ENCODE results near the gene MAPK1. TPM values are rescaled to one million over a fixed set of nuclear protein-coding genes. Genes with fewer than 3 reads are reported as not detected.
"Not testable (repeated sequence)": the region's sequence is repeated elsewhere in the genome, so short reads cannot be mapped to it uniquely, and the experiment has no call there.

Gene MAPK1
- total RNA-seq, 1 experiment from 2014 or later = 122 TPM

DNA sequence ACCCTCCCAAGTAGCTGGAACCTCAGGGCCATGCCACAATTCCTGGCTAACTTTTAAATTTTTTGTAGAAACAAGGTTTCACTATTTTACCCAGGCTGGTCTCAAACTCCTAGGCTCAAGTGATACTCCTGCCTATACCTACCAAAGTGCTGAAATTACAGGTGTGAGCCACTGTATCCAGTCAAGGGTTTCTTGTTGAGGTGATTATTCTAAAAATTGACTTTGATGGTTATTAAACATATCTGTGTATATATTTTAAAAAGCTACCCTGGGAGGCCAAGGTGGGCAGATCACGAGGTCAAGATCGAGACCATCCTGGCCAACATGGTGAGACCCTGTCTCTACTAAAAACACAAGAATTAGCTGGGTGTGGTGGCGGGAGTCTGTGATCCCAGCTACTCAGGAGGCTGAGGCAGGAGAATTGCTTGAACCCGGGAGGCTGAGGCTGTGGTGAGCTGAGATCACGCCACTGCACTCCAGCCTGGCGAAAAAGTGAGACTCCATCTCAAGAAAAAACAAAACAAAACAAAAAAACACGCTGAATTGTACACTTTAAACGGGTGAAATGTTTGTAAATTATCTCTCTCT is 27.1 kb downstream of the MAPK1 start:
- intact Hi-C loops (cut with micrococcal nuclease; ENCODE audit: unreplicated experiment) (no loop called here), in situ Hi-C loops (cut with HindIII; ENCODE audit: low pct_unique_long_range_greater_than_20kb, low sequenced_read_pairs) (no loop called here)
- Histone ChIP-seq H3K36me3 (ENCODE audit: control insufficient read depth, insufficient read depth, low read length) (no peaks in the 10 kb centered on the region), H3K27me3 (ENCODE audit: control insufficient read depth, insufficient read depth, low read length) (no peaks in the 10 kb centered on the region), H3K4me3 (ENCODE audit: low read depth in 2 of 2, low read length in 2 of 2) (no peak overlapping the region), H3K4me1 (ENCODE audit: control insufficient read depth, insufficient read depth, low read length) (no peaks in the 10 kb centered on the region; the same call in 1 of the 2 replicates), H3K9me3 (ENCODE audit: control insufficient read depth, insufficient read depth, low read depth, low read length) (no peaks in the 10 kb centered on the region), H3K27ac (ENCODE audit: low read length) (no peak overlapping the region)
- no TSS peak for BruUV-seq (replicated peaks)
- POLR2A ChIA-PET = interaction anchor here (0.7 kb wide), 1 partner anchor 201 kb away, joined by 5 read pairs; no protein-coding TSS in a partner anchor
- CTCF ChIA-PET = interaction anchor here (0.6 kb wide), 1 partner anchor 129 kb away, joined by 4 read pairs; no protein-coding TSS in a partner anchor
- no peak for ATAC-seq
- TF ChIP-seq SIN3A (IDR thresholded peaks at IDR 0.05; ENCODE audit: borderline replicate concordance, insufficient read depth, low read depth, low read length) = no peak
- TF ChIP-seq, protein P1, sequence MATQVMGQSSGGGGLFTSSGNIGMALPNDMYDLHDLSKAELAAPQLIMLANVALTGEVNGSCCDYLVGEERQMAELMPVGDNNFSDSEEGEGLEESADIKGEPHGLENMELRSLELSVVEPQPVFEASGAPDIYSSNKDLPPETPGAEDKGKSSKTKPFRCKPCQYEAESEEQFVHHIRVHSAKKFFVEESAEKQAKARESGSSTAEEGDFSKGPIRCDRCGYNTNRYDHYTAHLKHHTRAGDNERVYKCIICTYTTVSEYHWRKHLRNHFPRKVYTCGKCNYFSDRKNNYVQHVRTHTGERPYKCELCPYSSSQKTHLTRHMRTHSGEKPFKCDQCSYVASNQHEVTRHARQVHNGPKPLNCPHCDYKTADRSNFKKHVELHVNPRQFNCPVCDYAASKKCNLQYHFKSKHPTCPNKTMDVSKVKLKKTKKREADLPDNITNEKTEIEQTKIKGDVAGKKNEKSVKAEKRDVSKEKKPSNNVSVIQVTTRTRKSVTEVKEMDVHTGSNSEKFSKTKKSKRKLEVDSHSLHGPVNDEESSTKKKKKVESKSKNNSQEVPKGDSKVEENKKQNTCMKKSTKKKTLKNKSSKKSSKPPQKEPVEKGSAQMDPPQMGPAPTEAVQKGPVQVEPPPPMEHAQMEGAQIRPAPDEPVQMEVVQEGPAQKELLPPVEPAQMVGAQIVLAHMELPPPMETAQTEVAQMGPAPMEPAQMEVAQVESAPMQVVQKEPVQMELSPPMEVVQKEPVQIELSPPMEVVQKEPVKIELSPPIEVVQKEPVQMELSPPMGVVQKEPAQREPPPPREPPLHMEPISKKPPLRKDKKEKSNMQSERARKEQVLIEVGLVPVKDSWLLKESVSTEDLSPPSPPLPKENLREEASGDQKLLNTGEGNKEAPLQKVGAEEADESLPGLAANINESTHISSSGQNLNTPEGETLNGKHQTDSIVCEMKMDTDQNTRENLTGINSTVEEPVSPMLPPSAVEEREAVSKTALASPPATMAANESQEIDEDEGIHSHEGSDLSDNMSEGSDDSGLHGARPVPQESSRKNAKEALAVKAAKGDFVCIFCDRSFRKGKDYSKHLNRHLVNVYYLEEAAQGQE (IDR thresholded peaks at IDR 0.05; ENCODE audit: insufficient read depth in 1 of 2, low read depth in 2 of 2, low read length in 1 of 2) = no peak
- TF ChIP-seq POLR2AphosphoS5 (IDR thresholded peaks at IDR 0.05; ENCODE audit: low read depth, low read length) = no peak
- TF ChIP-seq, protein P2, sequence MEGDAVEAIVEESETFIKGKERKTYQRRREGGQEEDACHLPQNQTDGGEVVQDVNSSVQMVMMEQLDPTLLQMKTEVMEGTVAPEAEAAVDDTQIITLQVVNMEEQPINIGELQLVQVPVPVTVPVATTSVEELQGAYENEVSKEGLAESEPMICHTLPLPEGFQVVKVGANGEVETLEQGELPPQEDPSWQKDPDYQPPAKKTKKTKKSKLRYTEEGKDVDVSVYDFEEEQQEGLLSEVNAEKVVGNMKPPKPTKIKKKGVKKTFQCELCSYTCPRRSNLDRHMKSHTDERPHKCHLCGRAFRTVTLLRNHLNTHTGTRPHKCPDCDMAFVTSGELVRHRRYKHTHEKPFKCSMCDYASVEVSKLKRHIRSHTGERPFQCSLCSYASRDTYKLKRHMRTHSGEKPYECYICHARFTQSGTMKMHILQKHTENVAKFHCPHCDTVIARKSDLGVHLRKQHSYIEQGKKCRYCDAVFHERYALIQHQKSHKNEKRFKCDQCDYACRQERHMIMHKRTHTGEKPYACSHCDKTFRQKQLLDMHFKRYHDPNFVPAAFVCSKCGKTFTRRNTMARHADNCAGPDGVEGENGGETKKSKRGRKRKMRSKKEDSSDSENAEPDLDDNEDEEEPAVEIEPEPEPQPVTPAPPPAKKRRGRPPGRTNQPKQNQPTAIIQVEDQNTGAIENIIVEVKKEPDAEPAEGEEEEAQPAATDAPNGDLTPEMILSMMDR (IDR thresholded peaks at IDR 0.05) = no peak
- no peak for TF ChIP-seq TCF7L2 (IDR thresholded peaks at IDR 0.05; ENCODE audit: low read depth, low read length)
- no peak for DNase-seq (ENCODE audit: low read depth, low spot score)

DNA sequence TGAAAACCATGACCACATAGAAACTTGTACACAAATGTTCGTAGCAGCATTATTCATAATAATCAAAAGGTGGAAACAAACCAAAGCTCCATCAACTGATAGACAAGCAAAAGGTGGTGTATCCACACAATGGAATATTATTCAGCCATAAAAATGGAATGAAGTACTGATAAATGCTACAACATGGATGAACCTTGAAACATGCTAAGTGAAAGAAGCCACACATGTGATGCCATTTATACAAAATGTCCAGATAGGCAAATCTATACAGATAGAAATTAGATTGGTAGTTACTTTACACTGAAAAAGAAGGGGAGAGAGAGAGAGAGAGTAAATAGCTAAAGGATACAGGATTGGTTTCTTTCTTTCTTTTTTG is 27.7 kb downstream of the MAPK1 start:
- in situ Hi-C loops (cut with HindIII; ENCODE audit: low pct_unique_long_range_greater_than_20kb, low sequenced_read_pairs) = no loop called here
- Histone ChIP-seq H3K4me1 (ENCODE audit: control insufficient read depth, insufficient read depth, low read length) (no peaks in the 10 kb centered on the region; the same call in 1 of the 2 replicates), H3K9me3 (ENCODE audit: control insufficient read depth, insufficient read depth, low read depth, low read length) (no peaks in the 10 kb centered on the region), H3K27ac (ENCODE audit: low read length) (no peak overlapping the region), H3K4me3 (ENCODE audit: low read depth in 2 of 2, low read length in 2 of 2) (no peak overlapping the region), H3K27me3 (ENCODE audit: control insufficient read depth, insufficient read depth, low read length) (no peaks in the 10 kb centered on the region), H3K36me3 (ENCODE audit: control insufficient read depth, insufficient read depth, low read length) (no peaks in the 10 kb centered on the region)
- ChIA-PET CTCF (no interaction called here), POLR2A (interaction anchor here (0.7 kb wide), 1 partner anchor 202 kb away, joined by 5 read pairs; no protein-coding TSS in a partner anchor)
- ATAC-seq (no peak), DNase-seq (ENCODE audit: low read depth, low spot score) (no peak)
- BruUV-seq (replicated peaks) = no TSS peak
- intact Hi-C loops (cut with micrococcal nuclease; ENCODE audit: unreplicated experiment) = no loop called here
- TF ChIP-seq, protein P2 (IDR thresholded peaks at IDR 0.05) = no peak
- TF ChIP-seq SIN3A (IDR thresholded peaks at IDR 0.05; ENCODE audit: borderline replicate concordance, insufficient read depth, low read depth, low read length) = no peak
- TF ChIP-seq, protein P1 (IDR thresholded peaks at IDR 0.05; ENCODE audit: insufficient read depth in 1 of 2, low read depth in 2 of 2, low read length in 1 of 2) = no peak
- no peak for TF ChIP-seq TCF7L2 (IDR thresholded peaks at IDR 0.05; ENCODE audit: low read depth, low read length)
- TF ChIP-seq POLR2AphosphoS5 (IDR thresholded peaks at IDR 0.05; ENCODE audit: low read depth, low read length) = no peak

DNA sequence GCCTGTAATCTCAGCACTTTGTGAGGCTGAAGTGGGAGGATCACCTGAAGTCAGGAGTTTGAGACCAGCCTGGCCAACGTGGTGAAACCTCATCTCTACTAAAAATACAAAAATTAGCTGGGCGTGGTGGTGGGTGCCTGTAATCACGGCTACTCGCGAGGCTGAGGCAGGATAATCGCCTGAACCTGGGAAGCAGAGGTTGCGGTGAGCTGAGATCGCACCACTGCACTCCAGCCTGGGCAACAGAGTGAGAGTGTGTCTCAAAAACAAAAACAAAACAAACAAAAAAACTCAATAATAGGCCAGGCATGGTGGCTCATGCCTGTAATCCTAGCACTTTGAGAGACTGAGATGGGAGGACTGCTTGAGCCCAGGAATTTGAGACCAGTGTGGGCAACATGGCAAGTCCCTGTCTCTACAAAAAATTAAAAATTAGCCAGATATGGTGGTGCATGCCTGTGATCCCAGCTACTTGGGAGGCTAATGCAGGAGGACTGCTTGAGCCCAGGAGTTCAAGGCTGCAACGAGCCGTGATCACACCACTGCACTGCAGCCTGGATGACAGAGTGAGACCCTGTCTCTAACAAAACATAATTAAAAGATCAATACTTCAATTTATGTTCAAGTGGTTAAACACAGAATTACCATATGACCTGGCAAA is 28.2 kb downstream of the MAPK1 start:
- H3K4me3 ChIP-seq (ENCODE audit: low read depth in 2 of 2, low read length in 2 of 2); intact Hi-C loops (cut with micrococcal nuclease; ENCODE audit: unreplicated experiment); H3K27me3 ChIP-seq (ENCODE audit: control insufficient read depth, insufficient read depth, low read length); POLR2A ChIA-PET; in situ Hi-C loops (cut with HindIII; ENCODE audit: low pct_unique_long_range_greater_than_20kb, low sequenced_read_pairs); CTCF ChIA-PET; H3K9me3 ChIP-seq (ENCODE audit: control insufficient read depth, insufficient read depth, low read depth, low read length); H3K27ac ChIP-seq (ENCODE audit: low read length); H3K4me1 ChIP-seq (ENCODE audit: control insufficient read depth, insufficient read depth, low read length); ATAC-seq; H3K36me3 ChIP-seq (ENCODE audit: control insufficient read depth, insufficient read depth, low read length); DNase-seq (ENCODE audit: low read depth, low spot score); BruUV-seq (replicated peaks): not testable (repeated sequence)
